HCT116 (cell line): Measurements from ENCODE around the gene MLLT3. TPM values are rescaled to one million over a fixed set of nuclear protein-coding genes. Genes with fewer than 3 reads are reported as not detected.

Source experiments
- ATAC-seq: fragments of 200-7000 bp; cut with Tn5 transposase; 2 replicates; pipeline ENCODE4 v1.9.1; 2020; ENCODE audit warnings: mild to moderate bottlenecking, moderate library complexity
- BruUV-seq: library from RNA; stranded (reverse); fragments of 400-500 nt; replicated peaks from 2 replicates; lab custom pipeline; 2021; lab: Mats Ljungman, UMichigan
- CTCF ChIA-PET: fragments of 300-600 bp; sonication (Branson Sonifier 250); formaldehyde crosslinking; loops from one replicate; lab custom pipeline; 2021; ENCODE audit warnings: antibody characterized with exemption; lab: Charles Lee
- POLR2A ChIA-PET: fragments of 300-600, 350-600 bp; sonication (Branson Sonifier 250); formaldehyde crosslinking; loops from one replicate; lab custom pipeline; 2021; ENCODE audit warnings: antibody characterized with exemption; lab: Charles Lee
- RAD21 ChIA-PET, 2 experiments: fragments of 300-600 bp; sonication (Branson Sonifier 250); formaldehyde crosslinking; loops; one replicate each; lab custom pipeline; 2023; ENCODE audit warnings: low total read pairs in 2 of 2; ENCODE audit not compliant: uncharacterized antibody in 2 of 2, unreplicated experiment in 2 of 2, low non-redundant PET in 1 of 2; lab: Charles Lee
- DNase-seq: peaks from one replicate; pipeline ENCODE4 v3.0.0-alpha.2; 2010; ENCODE audit warnings: low read depth, low spot score
- H2AFZ ChIP-seq: fragments of 200-600 bp; shearing (Covaris generic), sonication (generic); 2 replicates; pipeline ENCODE4 v1.6.1; 2017; ENCODE audit warnings: low read depth, mixed run types, mixed read lengths, antibody characterized with exemption, low read length; ENCODE audit not compliant: poor library complexity, severe bottlenecking
- H3K27ac ChIP-seq: 2 replicates; pipeline ENCODE4 v1.5.1; 2012; ENCODE audit warnings: low read depth, low read length
- H3K27me3 ChIP-seq: fragments of 200-600 bp; sonication (generic); 2 replicates; pipeline ENCODE4 v1.6.1; 2016; ENCODE audit warnings: mixed run types, low read length, mixed read lengths; ENCODE audit not compliant: insufficient read depth
- H3K36me3 ChIP-seq, 2 experiments: fragments of 200-500 bp in 1 of 2; fragments of 200-600 bp in 1 of 2; sonication (Bioruptor generic) in 1 of 2; sonication (generic) in 1 of 2; 2 replicates each; pipeline versions ENCODE4 v1.5.1 to v1.6.1; 2014 to 2016; ENCODE audit warnings: low read length in 2 of 2, inconsistent platforms in 1 of 2, mixed read lengths in 1 of 2, mixed run types in 1 of 2; ENCODE audit not compliant: insufficient read depth in 2 of 2, control insufficient read depth in 1 of 2
- H3K4me1 ChIP-seq, 2 experiments: fragments of 200-600 bp in 1 of 2; sonication (generic) in 1 of 2; 2 replicates each; pipeline versions ENCODE4 v1.5.1 to v1.6.1; 2012 to 2017; ENCODE audit warnings: low read length in 2 of 2, inconsistent platforms in 1 of 2, mild to moderate bottlenecking in 1 of 2, mixed read lengths in 1 of 2, mixed run types in 1 of 2, moderate library complexity in 1 of 2; ENCODE audit not compliant: insufficient read depth in 2 of 2, control insufficient read depth in 1 of 2
- H3K4me2 ChIP-seq: fragments of 200-600 bp; sonication (generic); 2 replicates; pipeline ENCODE4 v1.6.1; 2017; ENCODE audit warnings: mixed run types, low read length, mixed read lengths
- H3K4me3 ChIP-seq, 2 experiments: fragments of 200-600 bp in 1 of 2; sonication (generic) in 1 of 2; replicated peaks in 1 of 2; 2 replicates each; pipeline ENCODE4 v1.5.1; 2011 to 2016; ENCODE audit warnings: low read length in 2 of 2, control low read depth in 1 of 2, low read depth in 1 of 2, mild to moderate bottlenecking in 1 of 2, mixed read lengths in 1 of 2, mixed run types in 1 of 2
- H3K79me2 ChIP-seq: fragments of 200-600 bp; sonication (generic); 2 replicates; pipeline ENCODE4 v1.6.1; 2017; ENCODE audit warnings: mild to moderate bottlenecking, mixed run types, low read length, moderate library complexity, mixed read lengths; ENCODE audit not compliant: insufficient read depth
- H3K9ac ChIP-seq: fragments of 200-600 bp; sonication (generic); 2 replicates; pipeline ENCODE4 v1.6.1; 2016; ENCODE audit warnings: low read length, mixed read lengths
- H3K9me2 ChIP-seq: fragments of 200-600 bp; sonication (generic), shearing (Covaris generic); 2 replicates; pipeline ENCODE4 v1.6.1; 2017; ENCODE audit warnings: mixed run types, mild to moderate bottlenecking, moderate library complexity; ENCODE audit not compliant: insufficient read depth
- H3K9me3 ChIP-seq, 2 experiments: fragments of 200-500 bp in 1 of 2; fragments of 200-600 bp in 1 of 2; sonication (Bioruptor generic) in 1 of 2; sonication (generic) in 1 of 2; 2 replicates each; pipeline ENCODE4 v1.6.1; 2014 to 2017; ENCODE audit warnings: low read length in 2 of 2, mixed read lengths in 2 of 2, inconsistent platforms in 1 of 2, low read depth in 1 of 2, mild to moderate bottlenecking in 1 of 2, mixed run types in 1 of 2, moderate library complexity in 1 of 2; ENCODE audit not compliant: control insufficient read depth in 1 of 2, insufficient read depth in 1 of 2
- H4K20me1 ChIP-seq: fragments of 200-600 bp; sonication (generic), shearing (Covaris generic); 2 replicates; pipeline ENCODE4 v1.6.1; 2017; ENCODE audit warnings: mixed run types, mild to moderate bottlenecking, moderate library complexity; ENCODE audit not compliant: insufficient read depth
- ATF3 ChIP-seq: IDR thresholded peaks from 2 replicates; pipeline ENCODE4 v1.6.1; 2012
- CBX3 ChIP-seq: IDR thresholded peaks from 2 replicates; pipeline ENCODE4 v1.6.1; 2012; ENCODE audit warnings: low read depth
- CTCF ChIP-seq, 3 experiments: fragments of 200-600 bp in 1 of 3; sonication (generic) in 1 of 3; IDR thresholded peaks in 2 of 3; conservative IDR thresholded peaks in 1 of 3; 2 replicates each; pipeline ENCODE4 v1.5.1; 2012 to 2017; ENCODE audit warnings: low read depth in 2 of 3, low read length in 2 of 3, antibody characterized with exemption in 1 of 3, borderline replicate concordance in 1 of 3, control low read depth in 1 of 3, mild to moderate bottlenecking in 1 of 3, mixed read lengths in 1 of 3, mixed run types in 1 of 3, moderate library complexity in 1 of 3; ENCODE audit not compliant: insufficient read depth in 1 of 3
- EZH2phosphoT487 ChIP-seq: fragments of 200-600 bp; IDR thresholded peaks from 2 replicates; pipeline ENCODE4 v1.6.1; 2018; ENCODE audit warnings: antibody characterized with exemption, borderline replicate concordance
- FOSL1 ChIP-seq: IDR thresholded peaks from 2 replicates; pipeline ENCODE4 v1.6.1; 2012; ENCODE audit warnings: low read depth
- JUND ChIP-seq: IDR thresholded peaks from 2 replicates; pipeline ENCODE4 v1.6.1; 2012
- POLR2AphosphoS5 ChIP-seq: IDR thresholded peaks from 2 replicates; pipeline ENCODE4 v1.6.1; 2011; ENCODE audit warnings: mild to moderate bottlenecking, low read depth, low read length, moderate library complexity
- RAD21 ChIP-seq: IDR thresholded peaks from 2 replicates; pipeline ENCODE4 v1.6.1; 2012; ENCODE audit warnings: low read depth, mild to moderate bottlenecking
- SIN3A ChIP-seq: IDR thresholded peaks from 2 replicates; pipeline ENCODE4 v1.6.1; 2012; ENCODE audit warnings: low read depth
- SP1 ChIP-seq: IDR thresholded peaks from 2 replicates; pipeline ENCODE4 v1.6.1; 2012; ENCODE audit warnings: low read depth
- SRF ChIP-seq: IDR thresholded peaks from 2 replicates; pipeline ENCODE4 v1.6.1; 2012; ENCODE audit warnings: low read depth
- YY1 ChIP-seq: IDR thresholded peaks from 2 replicates; pipeline ENCODE4 v1.6.1; 2011; ENCODE audit warnings: low read length, low read depth, moderate library complexity, mild to moderate bottlenecking; ENCODE audit not compliant: insufficient replicate concordance; ENCODE audit errors: extremely low read depth
- ZFX ChIP-seq: fragments of 450-650 bp; IDR thresholded peaks from 2 replicates; pipeline ENCODE4 v1.6.1; 2017
- intact Hi-C: fragments of 100-400 bp; cut with micrococcal nuclease; formaldehyde crosslinking; loops from 2 replicates; pipeline ENCODE4 v1.10.0; 2022
- total RNA-seq: library from RNA; stranded (reverse); gene quantifications from one replicate; pipeline ENCODE4 v1.2.1, GENCODE V29; 2021; ENCODE audit not compliant: unreplicated experiment

Gene MLLT3
- total RNA-seq, 1 experiment from 2014 or later = 4.3 TPM

- no peak overlapping the region for H2AFZ ChIP-seq
- no peak for TF ChIP-seq POLR2AphosphoS5
- no peak for TF ChIP-seq JUND
- TF ChIP-seq SIN3A = no peak
- TF ChIP-seq FOSL1 = no peak
- no peak for TF ChIP-seq SP1
- TF ChIP-seq CTCF (IDR thresholded peaks at IDR 0.05 in 2 of 3, conservative IDR thresholded peaks at IDR 0.05 in 1 of 3; ENCODE audit: borderline replicate concordance in 1 of 3, insufficient read depth in 1 of 3, low read depth in 2 of 3, low read length in 2 of 3) = no peak
- no peak for TF ChIP-seq EZH2phosphoT487
- no peak for TF ChIP-seq CBX3
- TF ChIP-seq YY1 = no peak
- TF ChIP-seq, all 23 proteins: peak for 0
- H3K79me2 ChIP-seq = no peaks in the 10 kb centered on the region
- H4K20me1 ChIP-seq = no peaks in the 10 kb centered on the region
- no peak overlapping the region for H3K9ac ChIP-seq
- POLR2A ChIA-PET = no interaction called here
- intact Hi-C loops = no loop called here
- H3K27me3 ChIP-seq = peaks cover 33% of the 10 kb centered on the region
- no peaks in the 10 kb centered on the region for H3K9me2 ChIP-seq
- ATAC-seq (no peak), DNase-seq (no peak)
- no peak overlapping the region for H3K27ac ChIP-seq
- H3K4me1 ChIP-seq = no peaks in the 10 kb centered on the region
- H3K9me3 ChIP-seq = no peaks in the 10 kb centered on the region
- RAD21 ChIA-PET = no interaction called here
- H3K4me2 ChIP-seq = no peak overlapping the region
- no peak overlapping the region for H3K4me3 ChIP-seq
- no TSS peak for BruUV-seq
- CTCF ChIA-PET = no interaction called here
- H3K36me3 ChIP-seq = no peaks in the 10 kb centered on the region
These were observed 140.9 kb downstream of the MLLT3 start for GRCh38 chr9:20481437-20481836.

GRCh38 chr9:20480249-20480648 is 142.1 kb downstream of the MLLT3 start:
- H3K9me3 ChIP-seq = no peaks in the 10 kb centered on the region
- TF ChIP-seq ZFX (no peak), RAD21 (no peak), CBX3 (no peak), ATF3 (no peak), POLR2AphosphoS5 (no peak), SRF (no peak)
- TF ChIP-seq, all 23 proteins: peak for 0
- Histone ChIP-seq H3K4me3 (no peak overlapping the region), H3K9ac (no peak overlapping the region), H3K79me2 (no peaks in the 10 kb centered on the region), H3K4me1 (no peaks in the 10 kb centered on the region), H3K9me2 (no peaks in the 10 kb centered on the region), H3K4me2 (no peak overlapping the region), H2AFZ (no peak overlapping the region), H3K27me3 (peaks cover 45% of the 10 kb centered on the region), H3K27ac (no peak overlapping the region), H3K36me3 (no peaks in the 10 kb centered on the region), H4K20me1 (no peaks in the 10 kb centered on the region)
- intact Hi-C loops = no loop called here
- ATAC-seq = no peak
- BruUV-seq = no TSS peak
- POLR2A ChIA-PET = no interaction called here
- DNase-seq = no peak
- CTCF ChIA-PET = no interaction called here
- RAD21 ChIA-PET = no interaction called here
